ENCODE data around the gene RASSF10. TPM values are rescaled to one million over a fixed set of nuclear protein-coding genes. Genes with fewer than 3 reads are reported as not detected.

The RASSF10 gene
- polyA plus RNA-seq, 1 of the 3 experiments (the other 2 are of a cell fraction): not detected

- no peaks in the 10 kb centered on the region for H3K9me3 ChIP-seq
- H3K4me3 ChIP-seq (ENCODE audit: low read depth in 2 of 2, low read length in 1 of 2): no peak overlapping the region
- H3K27ac ChIP-seq (ENCODE audit: low read depth in 2 of 2, low read length in 1 of 2): no peak overlapping the region
- DNase-seq: no peak
- peaks cover 0 to 8% of the 10 kb centered on the region in 2 experiments; a peak in 2 of 4 replicates for H3K4me1 ChIP-seq (ENCODE audit: control insufficient read depth in 1 of 2, insufficient read depth in 2 of 2, low read depth in 1 of 2, low read length in 1 of 2)
- ChIA-PET POLR2A (no interaction called here), CTCF (no interaction called here)
- H3F3A ChIP-seq (replicated peaks; ENCODE audit: insufficient read depth): no peaks in the 10 kb centered on the region
- no peak overlapping the region for H3K9ac ChIP-seq
- H3K36me3 ChIP-seq (replicated peaks in 1 of 2; ENCODE audit: control insufficient read depth in 1 of 2, insufficient read depth in 2 of 2, low read length in 1 of 2): no peaks in the 10 kb centered on the region
- no peaks in the 10 kb centered on the region for H3K9me2 ChIP-seq
- no peaks in the 10 kb centered on the region for H3K79me2 ChIP-seq (ENCODE audit: insufficient read depth)
- TF ChIP-seq CTCF (IDR thresholded peaks at IDR 0.05) (no peak), RFX5 (IDR thresholded peaks at IDR 0.05; ENCODE audit: low read length) (no peak), CHD2 (IDR thresholded peaks at IDR 0.05; ENCODE audit: low read length, partially characterized antibody) (no peak), TCF12 (IDR thresholded peaks at IDR 0.05) (no peak), NRF1 (IDR thresholded peaks at IDR 0.05; ENCODE audit: low read depth, low read length) (no peak), JUND (IDR thresholded peaks at IDR 0.05) (no peak), MEF2A (IDR thresholded peaks at IDR 0.05; ENCODE audit: borderline replicate concordance, low read depth) (no peak), USF1 (IDR thresholded peaks at IDR 0.05; ENCODE audit: borderline replicate concordance, low read depth) (no peak), ELF1 (IDR thresholded peaks at IDR 0.05) (no peak), FOXJ3 (CRISPR knock-in tag; IDR thresholded peaks at IDR 0.05) (no peak), FOXM1 (IDR thresholded peaks at IDR 0.05; ENCODE audit: low read depth) (no peak), MAX (IDR thresholded peaks at IDR 0.05; ENCODE audit: low read depth) (no peak)
- TF ChIP-seq, protein P1, sequence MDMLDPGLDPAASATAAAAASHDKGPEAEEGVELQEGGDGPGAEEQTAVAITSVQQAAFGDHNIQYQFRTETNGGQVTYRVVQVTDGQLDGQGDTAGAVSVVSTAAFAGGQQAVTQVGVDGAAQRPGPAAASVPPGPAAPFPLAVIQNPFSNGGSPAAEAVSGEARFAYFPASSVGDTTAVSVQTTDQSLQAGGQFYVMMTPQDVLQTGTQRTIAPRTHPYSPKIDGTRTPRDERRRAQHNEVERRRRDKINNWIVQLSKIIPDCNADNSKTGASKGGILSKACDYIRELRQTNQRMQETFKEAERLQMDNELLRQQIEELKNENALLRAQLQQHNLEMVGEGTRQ (IDR thresholded peaks at IDR 0.05; ENCODE audit: borderline replicate concordance, low read depth, low read length): no peak
- TF ChIP-seq, protein P2, sequence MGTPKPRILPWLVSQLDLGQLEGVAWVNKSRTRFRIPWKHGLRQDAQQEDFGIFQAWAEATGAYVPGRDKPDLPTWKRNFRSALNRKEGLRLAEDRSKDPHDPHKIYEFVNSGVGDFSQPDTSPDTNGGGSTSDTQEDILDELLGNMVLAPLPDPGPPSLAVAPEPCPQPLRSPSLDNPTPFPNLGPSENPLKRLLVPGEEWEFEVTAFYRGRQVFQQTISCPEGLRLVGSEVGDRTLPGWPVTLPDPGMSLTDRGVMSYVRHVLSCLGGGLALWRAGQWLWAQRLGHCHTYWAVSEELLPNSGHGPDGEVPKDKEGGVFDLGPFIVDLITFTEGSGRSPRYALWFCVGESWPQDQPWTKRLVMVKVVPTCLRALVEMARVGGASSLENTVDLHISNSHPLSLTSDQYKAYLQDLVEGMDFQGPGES (IDR thresholded peaks at IDR 0.05; ENCODE audit: low read depth, low read length): no peak
- H2AFZ ChIP-seq (ENCODE audit: low read depth): no peak overlapping the region
- H3K27me3 ChIP-seq (ENCODE audit: insufficient read depth): peaks cover 18% of the 10 kb centered on the region; the same call in 1 of the 2 replicates
- H3K4me2 ChIP-seq: no peak overlapping the region
- H4K20me1 ChIP-seq (ENCODE audit: insufficient read depth): no peaks in the 10 kb centered on the region
These were observed 27.1 kb downstream of the RASSF10 start for GRCh38 chr11:13036235-13036634.

GRCh38 chr11:13038366-13038765, 29.2 kb downstream of the RASSF10 start:
- Histone ChIP-seq H3K36me3 (replicated peaks in 1 of 2; ENCODE audit: control insufficient read depth in 1 of 2, insufficient read depth in 2 of 2, low read length in 1 of 2) (no peaks in the 10 kb centered on the region), H2AFZ (ENCODE audit: low read depth) (no peak overlapping the region), H3K4me1 (ENCODE audit: control insufficient read depth in 1 of 2, insufficient read depth in 2 of 2, low read depth in 1 of 2, low read length in 1 of 2) (peaks cover 0 to 8% of the 10 kb centered on the region in 2 experiments; a peak in 2 of 4 replicates), H3K27ac (ENCODE audit: low read depth in 2 of 2, low read length in 1 of 2) (no peak overlapping the region), H4K20me1 (ENCODE audit: insufficient read depth) (no peaks in the 10 kb centered on the region), H3K9me2 (no peaks in the 10 kb centered on the region), H3K79me2 (ENCODE audit: insufficient read depth) (no peaks in the 10 kb centered on the region), H3K9me3 (no peaks in the 10 kb centered on the region), H3K27me3 (ENCODE audit: insufficient read depth) (peaks cover 18% of the 10 kb centered on the region; the same call in 1 of the 2 replicates), H3K4me3 (ENCODE audit: low read depth in 2 of 2, low read length in 1 of 2) (no peak overlapping the region), H3K9ac (no peak overlapping the region), H3K4me2 (no peak overlapping the region), H3F3A (replicated peaks; ENCODE audit: insufficient read depth) (no peaks in the 10 kb centered on the region)
- CTCF ChIA-PET: interaction anchor here (0.9 kb wide), 1 partner anchor 13 kb away, joined by 4 read pairs; no protein-coding TSS in a partner anchor
- no peak for DNase-seq
- 55% methylated on average over 7 of the region's 7 CpGs for WGBS (ENCODE audit: low lambda C conversion rate)
- POLR2A ChIA-PET: no interaction called here
- TF ChIP-seq CTCF (IDR thresholded peaks at IDR 0.05) (no peak), GATA2 (CRISPR knock-in tag; IDR thresholded peaks at IDR 0.05) (no peak), RFX5 (IDR thresholded peaks at IDR 0.05; ENCODE audit: low read length) (no peak), RAD21 (IDR thresholded peaks at IDR 0.05; ENCODE audit: low read length) (no peak), USF1 (IDR thresholded peaks at IDR 0.05; ENCODE audit: borderline replicate concordance, low read depth) (no peak), SMC3 (IDR thresholded peaks at IDR 0.05; ENCODE audit: low read depth, low read length) (no peak), FOSL2 (IDR thresholded peaks at IDR 0.05; ENCODE audit: borderline replicate concordance, low read depth) (no peak), RXRA (IDR thresholded peaks at IDR 0.05; ENCODE audit: borderline replicate concordance, low read depth) (no peak)
- TF ChIP-seq, protein P3, sequence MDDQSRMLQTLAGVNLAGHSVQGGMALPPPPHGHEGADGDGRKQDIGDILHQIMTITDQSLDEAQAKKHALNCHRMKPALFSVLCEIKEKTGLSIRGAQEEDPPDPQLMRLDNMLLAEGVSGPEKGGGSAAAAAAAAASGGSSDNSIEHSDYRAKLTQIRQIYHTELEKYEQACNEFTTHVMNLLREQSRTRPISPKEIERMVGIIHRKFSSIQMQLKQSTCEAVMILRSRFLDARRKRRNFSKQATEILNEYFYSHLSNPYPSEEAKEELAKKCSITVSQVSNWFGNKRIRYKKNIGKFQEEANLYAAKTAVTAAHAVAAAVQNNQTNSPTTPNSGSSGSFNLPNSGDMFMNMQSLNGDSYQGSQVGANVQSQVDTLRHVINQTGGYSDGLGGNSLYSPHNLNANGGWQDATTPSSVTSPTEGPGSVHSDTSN (IDR thresholded peaks at IDR 0.05): no peak

Measured in SK-N-SH (cell line).